Heart right ventricle (tissue), 16 donors: ENCODE measurements around the gene SDK2. TPM values are rescaled to one million over a fixed set of nuclear protein-coding genes. Genes with fewer than 3 reads are reported as not detected.

Experiments used
- ATAC-seq, 8 donors: fragments of 200-7000 bp; cut with Tn5 transposase; one replicate each; pipeline ENCODE4 v1.9.1; 2020; ENCODE audit warnings: mild to moderate bottlenecking in 8 of 8, moderate library complexity in 8 of 8, moderate number of reproducible peaks in 1 of 8
- DNase-seq, 2 donors: peaks; one replicate each; pipeline ENCODE4 v3.0.0-alpha.2; 2020
- H3K27ac ChIP-seq, 10 donors: fragments of 200-600 bp; sonication (generic) in 2 of 10; one replicate each; pipeline versions ENCODE4 v1.5.0 to v1.8.0; 2020 to 2022; ENCODE audit warnings: mild to moderate bottlenecking in 3 of 10
- H3K27me3 ChIP-seq, 7 donors: fragments of 200-600 bp; one replicate each; pipeline ENCODE4 v1.8.0; 2021 to 2022; ENCODE audit warnings: mild to moderate bottlenecking in 2 of 7
- H3K36me3 ChIP-seq, 9 donors: fragments of 200-600 bp; sonication (generic) in 1 of 9; one replicate each; pipeline versions ENCODE4 v1.5.0 to v1.8.0; 2020 to 2022; ENCODE audit warnings: mild to moderate bottlenecking in 2 of 9
- H3K4me1 ChIP-seq, 9 donors: fragments of 200-600 bp; sonication (generic) in 1 of 9; one replicate each; pipeline versions ENCODE4 v1.5.0 to v1.8.0; 2020 to 2022; ENCODE audit warnings: mild to moderate bottlenecking in 4 of 9
- H3K4me3 ChIP-seq, 10 donors: fragments of 200-600 bp; sonication (generic) in 2 of 10; one replicate each; pipeline versions ENCODE4 v1.5.0 to v1.8.0; 2020 to 2022; ENCODE audit warnings: mild to moderate bottlenecking in 7 of 10, moderate library complexity in 2 of 10
- H3K9me3 ChIP-seq, 11 donors: fragments of 200-600 bp in 10 of 11; sonication (generic) in 2 of 11; one replicate each; pipeline versions ENCODE4 v1.5.0 to v1.8.0; 2013 to 2022; ENCODE audit warnings: mild to moderate bottlenecking in 2 of 11, control low read depth in 1 of 11, moderate library complexity in 1 of 11
- CTCF ChIP-seq, 9 donors: fragments of 200-600 bp; sonication (generic) in 2 of 9; IDR thresholded peaks; one replicate each; pipeline versions ENCODE4 v1.5.0 to v1.8.0; 2021 to 2022; ENCODE audit warnings: antibody characterized with exemption in 9 of 9, mild to moderate bottlenecking in 5 of 9, moderate library complexity in 1 of 9
- WGBS, 2 donors: extraction: QIAGEN DNeasy Blood & Tissue Kit; methylation state at CpG; one replicate each; pipeline ENCODE4 v1.1.7; 2013; ENCODE audit warnings: inconsistent platforms in 1 of 2; 5-methylcytosine and 5-hydroxymethylcytosine counted together
- intact Hi-C, 10 donors: fragments of 100-400 bp; cut with DNase I; formaldehyde crosslinking; loops; one replicate each; pipeline versions ENCODE4 v1.11.1 to v1.14.2; 2022
- polyA plus RNA-seq, 2 donors: library from polyadenylated mRNA; stranded (reverse); fragments of 200-250 nt; gene quantifications; one replicate each; pipeline ENCODE4 v1.2.3, GENCODE V29; 2013
- total RNA-seq, 10 donors: library from RNA; stranded (reverse); fragmentation: NEBNext Ultra II Directional in 3 of 10; extraction: Animal tissue kit (Norgen Biotek cat#: 25700) in 3 of 10; gene quantifications; one replicate each; pipeline versions ENCODE4 v1.2.1 to v1.2.4, GENCODE V29; 2021 to 2023
- donor health status: Arrhythmogenic right ventricular cardiomyopathy.
- donor health status: ischemic (EF 13 %, LVEDD 7.1; RV severe dilation, severe dysfunction).
- donor health status: healthy with polysubstance abuse.
- donor health status: DM: no; HTN: yes; CAD: no.
- donor health status: DM: no; HTN: no; CAD: no.
- donor health status: ischemic (EF 25% LVEDD 6.9; RV normal size, moderate dysfunction).
- donor health status: ischemic (EF 25% LVEDD 5.7; RV mildly dilated, moderate dysfunction).
- donor health status: healthy.
- donor health status: DM: yes; HTN: yes; CAD: no.
- donor health status: Ischemic cardiomyopathy.
- donor health status: ischemic (EF 35%, LVEDD 5.7; RV mildly dilated, moderate dysfunction).
- donor health status: nonischemic (EF 11% LVEDD 7.7; RV severe dilation, severe dysfunction).
- donor health status: DM: yes; HTN: yes; CAD: no.
- donor health status: PGD.
- donor health status: ischemic (EF 29% LVEDD 5.4; RV normal size, mild dysfunction).
- donor health status: nonischemic (EF 23%, LVEDD 6.1; RV moderate dilation, normal function).

Gene SDK2
- total and polyA plus RNA-seq, 12 donors, result 0.44 to 4.2 (median 1.9) TPM

DNA sequence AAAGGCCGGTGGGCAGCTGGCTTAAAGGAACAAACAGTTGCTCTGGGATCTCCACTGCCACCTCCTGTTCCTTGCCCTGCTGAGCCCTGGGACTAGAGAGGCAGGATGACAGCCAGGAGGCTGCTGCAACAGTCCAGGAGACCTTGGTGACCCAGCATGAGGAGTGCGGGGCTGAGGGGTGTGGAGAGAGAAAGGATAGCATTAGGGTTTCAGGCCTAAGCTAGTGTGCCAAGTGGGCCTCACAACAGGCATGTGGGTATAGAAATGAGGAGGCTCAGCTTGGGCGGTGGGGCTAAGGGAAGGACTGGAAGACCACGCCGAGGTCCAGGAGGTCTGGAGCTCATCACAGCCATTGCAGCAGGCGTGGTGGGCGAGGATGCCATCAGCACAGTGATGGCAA is 39.8 kb downstream of the SDK2 start:
- Histone ChIP-seq H3K9me3 (no peaks in the 10 kb centered on the region), H3K27ac (no peak overlapping the region), H3K36me3 (no peaks in the 10 kb centered on the region), H3K27me3 (no peaks in the 10 kb centered on the region), H3K4me3 (no peak overlapping the region), H3K4me1 (peaks cover 0 to 7% (median 0%) of the 10 kb centered on the region in 9 donors)
- no peak for TF ChIP-seq CTCF (IDR thresholded peaks at IDR 0.05)
- ATAC-seq, result no peak
- DNase-seq, result no peak
- intact Hi-C loops, result no loop called here
- 92% methylated on average over 7 of the region's 7 CpGs for WGBS, 2 donors

- intact Hi-C loops, result no loop called here
- ATAC-seq, result no peak
- Histone ChIP-seq H3K36me3 (no peaks in the 10 kb centered on the region), H3K27ac (no peak overlapping the region), H3K4me3 (no peak overlapping the region), H3K4me1 (peaks cover 0 to 7% (median 0%) of the 10 kb centered on the region in 9 donors), H3K27me3 (no peaks in the 10 kb centered on the region), H3K9me3 (no peaks in the 10 kb centered on the region)
- TF ChIP-seq CTCF (IDR thresholded peaks at IDR 0.05), result no peak
- WGBS, 2 donors, result 92 to 95% methylated on average over 20 of the region's 20 CpGs
- DNase-seq, result no peak
Measured at GRCh38 chr17:73603971-73604370, 40.3 kb downstream of the SDK2 start.

DNA sequence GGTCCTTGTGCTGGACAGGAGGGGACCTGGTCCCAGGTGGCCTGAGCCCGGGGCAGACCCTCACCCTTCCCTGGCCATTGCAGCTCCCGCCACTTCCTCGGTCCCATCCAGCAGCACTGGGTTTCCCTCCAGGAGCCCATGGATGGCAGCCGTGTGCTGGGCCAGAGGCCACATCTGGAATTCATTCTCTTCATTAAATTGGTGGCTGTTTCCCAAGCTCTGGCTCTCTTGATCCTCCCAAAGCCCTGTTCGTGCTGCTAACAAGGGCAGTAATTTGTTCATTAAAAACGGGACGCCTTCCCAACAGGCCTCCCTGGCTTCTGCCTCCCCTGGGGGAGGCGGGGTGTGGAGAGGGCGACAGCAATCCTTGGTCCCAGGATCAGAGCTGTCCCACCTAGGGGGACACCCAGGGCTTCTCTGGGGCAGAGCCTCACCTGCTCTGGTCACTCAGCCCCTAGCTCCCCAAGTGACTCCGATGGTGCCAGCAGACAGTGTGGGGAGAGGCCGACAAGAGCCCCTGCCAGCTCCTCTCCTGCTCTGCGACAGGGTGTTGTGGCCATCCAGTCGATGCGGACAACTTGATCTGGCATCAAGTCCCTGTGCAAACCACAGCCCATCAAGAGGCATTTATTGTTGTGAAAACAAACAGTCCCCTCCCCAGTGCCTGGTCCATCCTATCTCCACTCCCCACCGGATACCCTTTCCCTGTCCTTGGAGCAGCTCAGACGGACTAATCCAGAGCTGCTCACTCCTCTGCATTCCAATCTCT is 44.0 kb downstream of the SDK2 start:
- no peaks in the 10 kb centered on the region for H3K9me3 ChIP-seq
- intact Hi-C loops, result no loop called here
- no peaks in the 10 kb centered on the region for H3K27me3 ChIP-seq
- H3K4me3 ChIP-seq, result no peak overlapping the region
- H3K4me1 ChIP-seq, result peaks cover 0 to 12% (median 0%) of the 10 kb centered on the region in 9 donors
- H3K27ac ChIP-seq, result no peak overlapping the region
- ATAC-seq (peak in 1 of 8 donors; percentile 7), DNase-seq (no peak)
- 59 to 62% methylated on average over 16 of the region's 16 CpGs for WGBS, 2 donors
- no peak for TF ChIP-seq CTCF (IDR thresholded peaks at IDR 0.05)
- no peaks in the 10 kb centered on the region for H3K36me3 ChIP-seq

DNA sequence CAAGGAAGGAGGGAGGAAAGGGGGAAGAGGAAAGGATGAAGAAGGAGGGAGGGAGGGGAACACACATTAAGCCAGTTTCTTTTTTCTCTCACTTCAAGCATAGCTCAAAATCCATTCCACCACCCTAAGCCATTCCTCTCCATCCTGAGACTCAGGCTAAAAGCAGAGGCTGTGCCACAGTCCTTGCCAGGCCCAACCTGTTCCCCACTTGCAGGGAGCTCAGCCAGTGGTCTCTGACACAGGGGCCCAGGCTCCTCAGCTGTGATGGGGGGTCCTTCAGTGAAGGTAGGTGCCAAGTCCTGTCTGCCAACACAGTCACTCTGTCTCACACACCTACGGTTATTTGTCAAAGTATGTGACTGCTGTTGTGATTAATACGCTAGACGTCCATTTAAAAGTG is 44.6 kb downstream of the SDK2 start:
- TF ChIP-seq CTCF (IDR thresholded peaks at IDR 0.05), result no peak
- no peaks in the 10 kb centered on the region for H3K9me3 ChIP-seq
- ATAC-seq (no peak), DNase-seq (no peak)
- peaks cover 0 to 14% (median 0%) of the 10 kb centered on the region in 9 donors for H3K4me1 ChIP-seq
- H3K4me3 ChIP-seq, result no peak overlapping the region
- WGBS, 2 donors, result 69 to 80% methylated on average over 3 of the region's 3 CpGs
- H3K36me3 ChIP-seq, result no peaks in the 10 kb centered on the region
- H3K27ac ChIP-seq, result no peak overlapping the region
- intact Hi-C loops, result loop anchor here in 1 of 10 donors (10.0 kb wide), 1 partner anchor 195 kb away; no protein-coding TSS in a partner anchor
- H3K27me3 ChIP-seq, result no peaks in the 10 kb centered on the region
